ENCODE data around the gene SLC10A7. TPM values are rescaled to one million over a fixed set of nuclear protein-coding genes. Genes with fewer than 3 reads are reported as not detected.

Gene SLC10A7
- total RNA-seq, 1 experiment from 2014 or later, result 23.3 TPM

DNA sequence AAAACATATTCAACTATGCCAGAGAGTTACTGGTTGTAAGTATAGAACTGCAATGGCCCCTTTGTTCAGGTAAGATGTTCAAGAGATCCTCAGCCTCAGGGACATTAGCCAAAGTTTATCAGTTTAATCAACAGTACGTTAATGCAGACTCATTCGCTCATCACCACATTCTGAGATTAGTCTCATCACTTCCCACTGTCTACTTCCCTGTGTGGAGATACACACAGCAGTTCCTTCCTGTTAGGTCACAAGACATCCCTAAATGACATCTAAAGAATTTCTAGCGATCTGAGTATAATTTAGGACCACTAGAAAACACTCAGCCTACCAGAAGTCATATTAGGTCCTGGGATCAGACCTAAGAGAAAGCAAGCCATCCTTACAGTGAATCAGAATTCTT lies 10.4 kb downstream of the SLC10A7 start:
- Histone ChIP-seq H3K27me3 (no peaks in the 10 kb centered on the region), H3K27ac (no peak overlapping the region), H3K9me3 (replicated peaks) (no peaks in the 10 kb centered on the region), H3K36me3 (no peaks in the 10 kb centered on the region), H3K4me3 (no peak overlapping the region), H3K4me1 (peaks cover 14% of the 10 kb centered on the region)
- no peak for DNase-seq

DNA sequence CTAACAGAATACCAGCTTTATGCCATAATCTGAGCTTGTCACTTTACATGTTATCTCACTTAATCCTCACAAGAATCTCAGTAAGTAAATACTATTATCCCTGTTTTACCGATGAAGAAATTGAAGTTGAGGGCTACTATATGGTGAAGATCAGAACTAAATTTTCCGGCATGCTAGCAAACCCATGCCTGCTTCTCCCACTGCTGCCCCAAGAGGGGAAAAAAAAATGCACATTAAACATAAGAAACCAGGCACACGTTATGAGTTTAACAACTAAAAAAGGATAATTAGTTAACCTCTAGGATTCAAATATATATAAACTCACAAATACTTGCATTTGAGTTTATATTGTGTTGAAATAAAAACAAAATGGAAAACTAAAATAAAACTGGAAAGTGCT lies 10.8 kb downstream of the SLC10A7 start:
- Histone ChIP-seq H3K4me1 (peaks cover 14% of the 10 kb centered on the region), H3K36me3 (no peaks in the 10 kb centered on the region), H3K27me3 (no peaks in the 10 kb centered on the region), H3K9me3 (replicated peaks) (no peaks in the 10 kb centered on the region), H3K27ac (no peak overlapping the region), H3K4me3 (no peak overlapping the region)
- DNase-seq, result no peak

DNA sequence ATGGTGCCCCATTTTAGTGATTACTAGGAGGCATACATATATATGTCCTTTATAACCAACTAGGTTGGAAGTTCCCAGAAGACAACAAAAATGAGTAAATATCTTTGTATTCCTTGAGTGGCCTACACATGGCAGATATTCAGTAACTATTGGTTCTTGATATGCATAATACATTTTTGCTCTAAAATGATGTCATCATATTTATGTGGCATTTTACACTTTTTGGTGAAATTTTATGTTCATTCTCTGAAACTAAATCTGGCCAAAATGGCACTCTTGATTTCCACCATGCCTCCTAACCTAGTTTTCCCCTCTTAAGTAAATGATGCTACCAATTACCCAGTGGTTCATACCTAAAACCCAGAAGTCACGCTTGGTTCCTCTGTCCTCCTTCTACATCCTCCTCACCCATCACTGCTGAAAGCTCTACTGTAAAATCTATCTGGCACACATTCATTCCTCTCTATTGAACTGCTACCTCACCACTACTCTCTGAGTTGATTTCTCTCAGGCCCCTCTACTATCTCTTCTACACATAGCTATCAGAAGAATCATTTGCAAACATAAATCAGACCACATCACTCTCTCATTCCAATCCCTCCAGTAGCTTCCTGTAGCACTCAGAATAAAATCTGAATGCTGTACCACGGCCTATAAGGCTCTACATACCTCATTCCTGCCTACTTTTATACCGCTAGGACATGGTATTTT lies 13.4 kb downstream of the SLC10A7 start:
- Histone ChIP-seq H3K36me3 (peaks cover 2% of the 10 kb centered on the region; the same call in 1 of the 2 replicates), H3K4me3 (no peak overlapping the region), H3K27me3 (no peaks in the 10 kb centered on the region), H3K4me1 (no peaks in the 10 kb centered on the region), H3K9me3 (replicated peaks) (no peaks in the 10 kb centered on the region), H3K27ac (no peak overlapping the region)
- DNase-seq, result no peak

DNA sequence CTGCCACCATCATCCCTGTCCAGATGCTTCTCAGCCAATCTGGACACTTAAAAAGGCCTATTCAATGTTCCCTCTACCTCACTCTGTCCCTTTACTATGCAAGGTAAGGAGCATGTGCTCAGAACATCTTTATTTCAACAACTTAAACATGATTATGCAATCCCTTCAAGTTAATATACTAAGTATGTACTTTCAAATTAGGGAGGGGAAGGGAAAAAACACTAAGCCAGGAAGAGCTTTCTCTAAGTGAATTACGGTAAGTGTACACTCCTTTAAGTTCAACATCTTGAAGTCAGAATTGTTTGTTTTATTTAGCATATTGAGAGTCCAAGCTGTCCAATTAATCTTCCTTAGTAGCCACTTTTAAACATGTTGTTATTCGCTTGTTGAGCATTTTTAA lies 14.1 kb downstream of the SLC10A7 start:
- no peaks in the 10 kb centered on the region for H3K27me3 ChIP-seq
- peaks cover 7% of the 10 kb centered on the region for H3K36me3 ChIP-seq
- H3K4me3 ChIP-seq, result no peak overlapping the region
- no peaks in the 10 kb centered on the region for H3K9me3 ChIP-seq (replicated peaks)
- no peaks in the 10 kb centered on the region for H3K4me1 ChIP-seq
- H3K27ac ChIP-seq, result no peak overlapping the region
- DNase-seq, result no peak

DNA sequence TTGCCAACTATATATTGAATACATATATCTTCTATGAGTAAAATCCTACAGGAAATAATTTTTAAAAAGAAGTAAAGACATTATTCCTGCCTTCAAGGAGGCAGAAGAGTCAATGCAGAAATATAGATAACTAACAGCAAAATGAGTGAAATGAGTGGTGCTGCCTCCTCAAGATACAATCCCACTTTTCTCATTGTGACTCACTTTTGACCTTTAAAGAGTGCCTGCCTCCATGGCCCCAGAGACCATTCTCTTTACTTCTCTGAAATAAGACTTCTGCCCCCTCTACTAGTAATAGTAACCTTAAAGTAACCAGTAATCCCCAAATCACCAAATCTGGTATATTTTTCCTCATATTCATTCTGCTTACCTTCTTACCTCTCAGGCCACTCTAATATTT lies 15.5 kb downstream of the SLC10A7 start:
- H3K36me3 ChIP-seq, result peaks cover 7% of the 10 kb centered on the region

DNA sequence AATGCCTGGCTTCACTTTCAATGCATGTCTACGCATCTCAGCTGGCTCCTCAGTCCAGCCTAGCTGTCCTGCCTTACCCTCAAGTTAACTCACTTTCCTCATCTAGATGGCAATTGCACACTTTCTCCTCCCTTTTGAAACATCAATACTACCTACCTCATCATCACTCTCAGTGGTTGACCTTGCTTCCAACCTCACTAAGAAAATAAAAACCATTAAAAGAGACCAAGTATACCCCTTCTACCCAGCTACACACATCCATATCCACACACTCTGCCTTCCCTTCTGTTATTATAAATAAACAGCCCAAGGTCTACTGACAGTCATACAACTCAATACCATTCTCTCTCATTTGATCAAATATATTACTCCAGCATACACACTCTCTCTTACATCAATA lies 21.5 kb downstream of the SLC10A7 start:
- Histone ChIP-seq H3K27ac (no peak overlapping the region), H3K36me3 (peaks cover 7% of the 10 kb centered on the region), H3K27me3 (no peaks in the 10 kb centered on the region), H3K4me1 (no peaks in the 10 kb centered on the region), H3K9me3 (replicated peaks) (no peaks in the 10 kb centered on the region), H3K4me3 (no peak overlapping the region)
- DNase-seq, result no peak

More for the DNA sequence above, 15.5 kb downstream of the SLC10A7 start:
- no peak overlapping the region for H3K27ac ChIP-seq
- no peak overlapping the region for H3K4me3 ChIP-seq
- no peaks in the 10 kb centered on the region for H3K9me3 ChIP-seq (replicated peaks)
- H3K27me3 ChIP-seq, result no peaks in the 10 kb centered on the region
- H3K4me1 ChIP-seq, result no peaks in the 10 kb centered on the region
- no peak for DNase-seq

DNA sequence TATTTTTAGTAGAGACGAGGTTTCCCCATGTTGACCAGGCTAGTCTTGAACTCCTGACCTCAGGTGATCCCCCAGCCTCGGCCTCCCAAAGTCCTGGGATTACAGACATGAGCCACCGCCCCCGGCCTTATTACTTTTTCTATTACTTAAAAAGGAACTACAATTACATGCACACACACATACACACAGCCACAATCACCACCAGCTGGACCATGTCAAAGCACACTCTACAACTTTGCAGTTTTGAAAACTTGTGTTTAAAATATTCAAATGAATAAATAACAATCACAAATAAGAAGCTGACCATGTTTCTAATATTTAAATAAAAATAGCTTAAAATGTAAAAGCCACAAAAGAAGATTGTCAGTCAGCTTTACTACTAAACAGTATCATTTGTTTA lies 23.4 kb downstream of the SLC10A7 start:
- no peak overlapping the region for H3K27ac ChIP-seq
- DNase-seq, result no peak
- no peaks in the 10 kb centered on the region for H3K9me3 ChIP-seq (replicated peaks)
- H3K36me3 ChIP-seq, result peaks cover 4% of the 10 kb centered on the region
- no peak overlapping the region for H3K4me3 ChIP-seq
- no peaks in the 10 kb centered on the region for H3K4me1 ChIP-seq
- H3K27me3 ChIP-seq, result no peaks in the 10 kb centered on the region

DNA sequence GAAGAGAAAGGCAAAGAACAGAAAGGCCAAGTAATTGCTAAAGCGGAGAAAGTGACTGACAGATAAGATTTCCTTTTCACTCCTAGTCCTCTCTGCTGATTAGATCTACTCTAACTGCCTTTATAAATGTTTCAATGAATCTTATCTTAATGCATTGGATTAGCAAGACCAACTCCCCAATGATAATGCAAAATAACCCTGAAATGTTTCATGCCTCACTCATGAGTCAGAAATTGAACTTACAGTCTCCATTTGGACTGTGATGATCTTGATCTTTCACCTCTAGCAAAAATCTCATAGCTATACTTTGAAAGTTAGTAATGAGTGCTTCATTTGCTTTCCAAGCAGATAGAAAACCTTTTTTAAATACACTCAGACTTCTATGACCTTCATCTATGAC lies 26.5 kb downstream of the SLC10A7 start:
- H3K27ac ChIP-seq, result no peak overlapping the region
- H3K4me3 ChIP-seq, result no peak overlapping the region
- no peaks in the 10 kb centered on the region for H3K4me1 ChIP-seq
- H3K9me3 ChIP-seq (replicated peaks), result no peaks in the 10 kb centered on the region; the same call in 1 of the 2 replicates
- H3K36me3 ChIP-seq, result no peaks in the 10 kb centered on the region
- H3K27me3 ChIP-seq, result no peaks in the 10 kb centered on the region
- no peak for DNase-seq

DNA sequence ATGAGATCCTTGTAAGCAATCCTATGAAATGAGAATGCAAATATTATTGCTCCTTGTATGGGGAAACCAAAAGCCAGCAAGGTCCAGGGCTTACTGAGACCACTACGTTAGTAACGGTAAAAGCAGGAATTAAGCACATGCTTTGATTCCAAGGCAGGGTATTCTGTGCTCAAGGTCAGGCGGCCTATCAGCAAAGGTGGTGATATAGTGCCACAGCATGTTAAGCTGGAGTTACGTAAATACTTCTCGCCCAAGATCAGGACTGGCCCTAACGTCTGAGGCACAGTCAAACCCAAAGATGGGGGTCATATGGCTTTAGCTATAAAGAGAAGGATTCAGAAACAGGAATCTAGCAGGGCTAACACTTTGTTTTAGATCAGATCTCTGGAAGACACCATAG lies 27.6 kb downstream of the SLC10A7 start:
- no peak overlapping the region for H3K27ac ChIP-seq
- no peaks in the 10 kb centered on the region for H3K27me3 ChIP-seq
- H3K36me3 ChIP-seq, result no peaks in the 10 kb centered on the region
- H3K9me3 ChIP-seq (replicated peaks), result no peaks in the 10 kb centered on the region; the same call in 1 of the 2 replicates
- DNase-seq, result no peak
- H3K4me3 ChIP-seq, result no peak overlapping the region
- peaks cover 10% of the 10 kb centered on the region for H3K4me1 ChIP-seq

DNA sequence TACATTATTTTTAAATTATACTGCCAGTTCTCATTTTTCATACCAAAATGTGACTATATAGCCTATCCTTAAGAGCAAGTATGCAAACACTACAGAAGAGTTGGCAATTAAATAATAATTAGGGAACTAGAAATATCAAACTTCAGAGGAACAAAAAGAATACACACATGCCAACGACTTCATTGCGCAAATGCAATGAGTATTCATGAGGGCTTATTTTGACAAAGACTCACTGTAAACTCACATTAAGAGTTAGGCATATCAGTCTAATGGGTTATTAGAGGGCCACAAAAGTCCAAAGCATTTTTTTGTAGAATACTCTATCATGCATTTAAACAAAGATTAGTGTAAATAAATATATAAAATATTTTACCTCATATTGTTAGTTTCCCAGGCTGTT lies 31.6 kb downstream of the SLC10A7 start:
- H3K4me1 ChIP-seq, result peaks cover 23% of the 10 kb centered on the region
- H3K4me3 ChIP-seq, result no peak overlapping the region
- H3K9me3 ChIP-seq (replicated peaks), result no peaks in the 10 kb centered on the region; the same call in 1 of the 2 replicates
- no peaks in the 10 kb centered on the region for H3K36me3 ChIP-seq
- H3K27me3 ChIP-seq, result no peaks in the 10 kb centered on the region
- no peak for DNase-seq
- H3K27ac ChIP-seq, result no peak overlapping the region

DNA sequence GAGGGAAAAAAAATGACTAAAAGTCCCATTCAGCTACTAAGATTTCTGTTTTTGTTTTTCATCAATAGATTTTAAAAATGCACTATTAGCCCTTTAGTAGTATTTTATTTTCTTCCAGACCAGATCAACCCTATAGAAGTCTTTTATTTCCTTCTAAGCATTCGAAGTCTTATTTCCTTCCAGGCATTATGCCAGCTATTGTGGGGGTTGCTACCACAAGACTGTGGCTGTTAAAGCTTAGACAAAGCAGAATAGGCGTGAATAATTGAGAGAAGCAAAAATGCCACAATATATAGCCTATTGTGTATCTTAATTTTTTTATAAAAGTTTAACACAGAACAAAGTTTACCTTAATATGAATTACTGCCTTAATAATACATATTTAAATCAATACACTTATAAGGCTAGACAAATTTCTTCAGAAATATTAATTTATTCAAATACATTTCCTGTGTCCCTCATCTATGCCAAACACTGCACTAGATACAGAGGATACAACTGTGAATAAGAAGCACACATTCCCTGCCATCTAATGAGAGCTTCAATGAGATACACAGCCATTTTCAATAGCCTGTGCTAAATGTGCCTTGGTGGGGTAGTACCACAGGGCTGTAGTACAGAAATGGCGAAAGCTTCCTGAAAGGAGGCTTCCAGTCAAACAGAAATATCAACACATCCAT lies 33.1 kb downstream of the SLC10A7 start:
- no peaks in the 10 kb centered on the region; the same call in 1 of the 2 replicates for H3K9me3 ChIP-seq (replicated peaks)
- no peaks in the 10 kb centered on the region for H3K36me3 ChIP-seq
- no peak overlapping the region for H3K4me3 ChIP-seq
- peak overlapping the region; percentile 93 for H3K27ac ChIP-seq
- peaks cover 23% of the 10 kb centered on the region for H3K4me1 ChIP-seq
- no peaks in the 10 kb centered on the region for H3K27me3 ChIP-seq
- DNase-seq, result peak; percentile 63 to 83

DNA sequence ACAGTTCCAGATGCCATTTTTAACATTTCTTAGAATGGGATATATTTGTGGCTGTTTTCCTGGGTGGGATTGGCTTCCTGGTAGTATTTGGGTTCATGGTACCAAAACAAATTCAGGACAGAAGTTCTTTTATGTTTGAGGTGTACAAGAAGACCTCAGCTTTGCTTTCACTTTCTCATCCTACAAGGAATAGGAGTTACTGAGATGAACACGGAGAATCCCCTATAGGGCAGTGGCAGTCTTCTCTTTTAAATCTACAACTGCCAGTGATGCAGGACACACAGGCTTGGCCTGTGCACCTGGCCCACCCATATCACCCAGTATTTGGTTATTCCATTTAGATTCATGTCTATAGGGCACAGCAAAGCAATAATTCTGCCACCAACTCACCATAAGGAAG lies 35.2 kb downstream of the SLC10A7 start:
- no peak for DNase-seq
- H3K4me3 ChIP-seq, result no peak overlapping the region
- H3K27ac ChIP-seq, result no peak overlapping the region
- H3K4me1 ChIP-seq, result peaks cover 23% of the 10 kb centered on the region
- no peaks in the 10 kb centered on the region; the same call in 1 of the 2 replicates for H3K9me3 ChIP-seq (replicated peaks)
- no peaks in the 10 kb centered on the region for H3K27me3 ChIP-seq
- H3K36me3 ChIP-seq, result no peaks in the 10 kb centered on the region

DNA sequence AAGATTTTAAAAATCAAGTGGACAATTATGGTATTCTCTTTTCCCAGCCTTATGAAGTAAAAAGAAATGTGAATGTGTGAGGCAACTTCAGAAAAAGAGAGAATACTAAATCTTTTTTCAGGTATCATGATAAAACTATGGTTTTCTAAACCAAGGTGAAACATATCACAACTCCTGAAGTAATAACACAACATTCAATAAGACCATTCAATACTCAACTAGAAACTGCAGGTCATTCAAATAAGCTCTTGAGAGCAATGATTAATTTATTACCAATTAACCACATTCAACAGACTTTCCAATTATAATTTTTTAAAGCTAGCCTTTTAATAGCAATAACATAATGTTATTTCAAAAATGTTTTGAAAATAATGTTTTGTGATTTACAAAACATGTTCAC lies 35.8 kb downstream of the SLC10A7 start:
- Histone ChIP-seq H3K36me3 (no peaks in the 10 kb centered on the region), H3K27me3 (no peaks in the 10 kb centered on the region), H3K9me3 (replicated peaks) (no peaks in the 10 kb centered on the region), H3K4me1 (peaks cover 23% of the 10 kb centered on the region), H3K27ac (no peak overlapping the region), H3K4me3 (no peak overlapping the region)
- no peak for DNase-seq

DNA sequence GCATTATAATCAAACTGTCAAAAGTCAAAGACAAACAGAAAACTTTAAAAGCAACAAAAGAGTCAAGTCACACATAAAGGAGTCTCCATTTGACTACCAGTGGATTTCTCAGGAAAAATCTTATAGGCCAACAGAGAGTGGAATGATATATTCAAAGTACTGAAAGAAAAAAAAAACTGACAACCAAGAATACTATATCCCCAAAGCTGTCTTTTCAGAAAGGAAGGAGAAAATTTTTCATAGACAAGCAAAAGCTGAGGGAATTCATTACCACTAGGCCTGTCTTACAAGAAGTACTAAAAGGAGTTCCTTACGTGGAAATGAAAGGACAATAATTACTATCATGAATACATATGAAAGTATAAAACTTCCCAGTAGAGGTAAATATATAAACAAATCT lies 39.0 kb downstream of the SLC10A7 start:
- Histone ChIP-seq H3K27ac (no peak overlapping the region), H3K4me1 (no peaks in the 10 kb centered on the region), H3K9me3 (replicated peaks) (no peaks in the 10 kb centered on the region), H3K27me3 (no peaks in the 10 kb centered on the region), H3K4me3 (no peak overlapping the region), H3K36me3 (no peaks in the 10 kb centered on the region)
- no peak for DNase-seq

DNA sequence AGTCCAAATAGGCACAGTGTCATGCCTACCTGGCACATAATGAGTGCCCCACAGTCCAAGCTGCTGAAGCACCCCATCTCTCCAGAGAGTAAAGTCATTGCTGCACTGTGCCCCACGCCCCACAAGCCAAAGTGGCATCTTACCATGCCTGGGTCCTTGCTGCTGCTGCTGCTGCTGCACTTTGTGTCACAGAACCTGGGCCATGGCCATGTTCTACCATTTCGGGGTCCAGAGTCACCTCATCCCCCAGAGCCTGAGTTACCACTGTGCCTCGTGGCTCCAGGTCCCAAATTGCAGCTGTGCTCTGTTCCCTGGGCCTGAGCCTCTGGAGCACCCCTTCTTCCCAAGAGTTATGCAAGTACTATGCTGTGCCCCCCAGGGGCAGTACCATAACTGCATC lies 40.5 kb downstream of the SLC10A7 start:
- H3K9me3 ChIP-seq (replicated peaks), result no peaks in the 10 kb centered on the region
- H3K4me1 ChIP-seq, result no peaks in the 10 kb centered on the region
- no peak overlapping the region for H3K27ac ChIP-seq
- DNase-seq, result no peak
- H3K4me3 ChIP-seq, result no peak overlapping the region
- H3K27me3 ChIP-seq, result no peaks in the 10 kb centered on the region
- no peaks in the 10 kb centered on the region for H3K36me3 ChIP-seq

DNA sequence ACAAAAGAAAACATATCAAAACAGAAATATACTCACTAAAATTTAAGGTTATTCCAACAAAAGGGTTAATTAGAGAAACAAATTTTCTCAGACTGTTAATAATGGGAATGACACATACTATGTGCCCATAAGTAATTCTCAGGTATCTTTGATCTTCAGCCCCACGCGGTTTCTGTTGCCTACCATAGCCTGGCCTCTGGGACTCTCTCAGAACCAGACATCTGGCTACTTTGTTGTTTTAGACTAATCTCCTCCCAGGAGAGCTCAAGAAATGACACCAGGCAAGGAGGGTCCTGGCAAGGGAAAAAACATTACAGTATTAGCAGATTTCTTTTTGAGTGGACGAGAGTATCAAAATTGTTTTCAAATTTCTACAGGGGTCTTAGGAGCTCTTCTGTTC lies 43.7 kb downstream of the SLC10A7 start:
- Histone ChIP-seq H3K4me1 (no peaks in the 10 kb centered on the region), H3K9me3 (replicated peaks) (no peaks in the 10 kb centered on the region), H3K27me3 (no peaks in the 10 kb centered on the region), H3K36me3 (no peaks in the 10 kb centered on the region), H3K27ac (no peak overlapping the region), H3K4me3 (no peak overlapping the region)
- no peak for DNase-seq

Measured in SJCRH30 (cell line).